LNCaP clone FGC (cell line): ENCODE results near the gene CCM2.

ENCODE experiments used
- DNase-seq: peaks from one replicate; pipeline ENCODE4 v3.0.0-alpha.2; 2011; ENCODE audit warnings: low read depth
- H3K4me3 ChIP-seq: 2 replicates; pipeline ENCODE4 v1.5.1; 2011; ENCODE audit warnings: mild to moderate bottlenecking, low read depth, low read length, control low read depth
- TF ChIP-seq, protein P1 (sequence below): IDR thresholded peaks from 2 replicates; pipeline ENCODE4 v1.5.1; 2012; ENCODE audit warnings: mild to moderate bottlenecking; ENCODE audit not compliant: control insufficient read depth, insufficient read depth; ENCODE audit errors: extremely low read depth

CCM2 gene

DNA sequence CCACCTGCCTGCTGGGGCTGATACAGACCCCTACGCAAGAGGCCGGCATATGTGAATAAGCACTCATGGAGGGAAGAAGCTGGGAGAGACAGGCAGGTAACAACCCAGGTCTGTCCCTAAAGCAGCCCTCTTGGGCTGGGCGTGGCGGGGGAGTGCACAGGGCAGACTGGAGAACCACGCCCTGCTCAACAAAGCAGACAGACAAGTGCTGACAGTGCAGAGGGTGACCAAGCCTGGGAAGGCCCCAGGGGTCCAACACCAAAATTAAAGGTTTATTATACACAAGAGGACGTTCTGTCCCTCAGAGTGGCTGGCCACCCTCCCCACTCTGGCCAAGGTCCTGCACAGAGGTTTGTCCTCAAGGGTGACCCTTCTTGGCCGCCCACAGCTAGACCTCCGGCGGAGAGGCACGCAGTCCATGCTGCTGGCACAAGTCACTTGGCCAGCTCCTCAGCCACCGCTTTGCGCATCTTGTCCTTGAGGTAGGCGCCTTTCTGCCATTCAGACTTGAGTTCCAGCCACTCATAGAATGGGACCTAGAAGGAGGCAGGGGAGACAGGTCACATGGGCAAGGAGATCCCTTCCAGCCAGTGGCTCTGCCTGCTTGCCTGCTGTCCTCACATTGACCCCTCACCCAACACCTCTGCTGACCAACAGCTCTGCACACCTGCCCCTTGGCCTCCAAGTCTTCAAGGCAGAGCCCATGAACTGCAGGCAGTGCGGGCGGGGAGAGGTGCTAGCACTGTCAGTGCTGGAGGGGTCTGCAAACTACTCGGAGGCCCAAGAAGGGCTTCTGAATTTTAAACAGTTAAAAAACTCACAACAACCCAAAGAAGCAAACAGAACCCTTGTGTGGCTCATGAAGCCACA is 100.1 kb downstream of the CCM2 start:
- TF ChIP-seq, protein P1, sequence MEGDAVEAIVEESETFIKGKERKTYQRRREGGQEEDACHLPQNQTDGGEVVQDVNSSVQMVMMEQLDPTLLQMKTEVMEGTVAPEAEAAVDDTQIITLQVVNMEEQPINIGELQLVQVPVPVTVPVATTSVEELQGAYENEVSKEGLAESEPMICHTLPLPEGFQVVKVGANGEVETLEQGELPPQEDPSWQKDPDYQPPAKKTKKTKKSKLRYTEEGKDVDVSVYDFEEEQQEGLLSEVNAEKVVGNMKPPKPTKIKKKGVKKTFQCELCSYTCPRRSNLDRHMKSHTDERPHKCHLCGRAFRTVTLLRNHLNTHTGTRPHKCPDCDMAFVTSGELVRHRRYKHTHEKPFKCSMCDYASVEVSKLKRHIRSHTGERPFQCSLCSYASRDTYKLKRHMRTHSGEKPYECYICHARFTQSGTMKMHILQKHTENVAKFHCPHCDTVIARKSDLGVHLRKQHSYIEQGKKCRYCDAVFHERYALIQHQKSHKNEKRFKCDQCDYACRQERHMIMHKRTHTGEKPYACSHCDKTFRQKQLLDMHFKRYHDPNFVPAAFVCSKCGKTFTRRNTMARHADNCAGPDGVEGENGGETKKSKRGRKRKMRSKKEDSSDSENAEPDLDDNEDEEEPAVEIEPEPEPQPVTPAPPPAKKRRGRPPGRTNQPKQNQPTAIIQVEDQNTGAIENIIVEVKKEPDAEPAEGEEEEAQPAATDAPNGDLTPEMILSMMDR, result no peak
- no peak for DNase-seq
- H3K4me3 ChIP-seq, result no peak overlapping the region

DNA sequence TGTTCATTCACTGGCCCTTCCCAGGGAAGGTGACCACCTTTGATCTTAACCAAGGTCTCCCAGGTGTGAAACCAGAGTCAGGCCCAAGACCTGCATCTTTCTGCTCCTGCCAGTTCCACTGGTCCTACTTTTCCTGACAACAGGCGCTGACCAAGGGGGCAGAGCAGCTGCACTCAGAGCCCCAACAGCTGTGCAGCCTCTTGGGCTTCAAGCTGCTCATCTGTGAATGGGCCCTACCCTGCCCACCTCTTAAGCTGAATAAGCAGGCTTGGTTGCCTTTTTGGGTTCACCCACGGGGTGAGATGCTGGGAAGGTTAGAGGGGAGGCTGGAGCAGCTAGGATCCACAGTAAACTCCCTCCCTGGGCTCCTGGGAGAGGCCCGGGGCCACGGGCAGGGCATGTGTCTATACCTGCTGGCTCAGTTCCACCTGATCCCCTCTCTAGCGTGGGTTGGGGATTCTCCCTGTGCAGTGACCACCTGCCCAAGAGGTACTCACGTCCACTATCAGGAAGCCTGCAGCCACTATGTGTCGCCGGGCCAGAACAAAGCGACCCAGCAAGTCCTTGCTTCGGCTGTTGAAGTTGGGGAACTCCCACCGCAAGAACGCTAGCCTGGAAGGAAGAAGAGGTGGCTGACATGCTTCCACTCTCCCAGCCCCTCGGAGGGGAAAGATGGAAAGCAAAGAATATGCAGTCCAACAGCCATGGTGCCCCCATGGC is 100.9 kb downstream of the CCM2 start:
- DNase-seq, result no peak
- TF ChIP-seq, protein P1, result no peak
- H3K4me3 ChIP-seq, result no peak overlapping the region

DNA sequence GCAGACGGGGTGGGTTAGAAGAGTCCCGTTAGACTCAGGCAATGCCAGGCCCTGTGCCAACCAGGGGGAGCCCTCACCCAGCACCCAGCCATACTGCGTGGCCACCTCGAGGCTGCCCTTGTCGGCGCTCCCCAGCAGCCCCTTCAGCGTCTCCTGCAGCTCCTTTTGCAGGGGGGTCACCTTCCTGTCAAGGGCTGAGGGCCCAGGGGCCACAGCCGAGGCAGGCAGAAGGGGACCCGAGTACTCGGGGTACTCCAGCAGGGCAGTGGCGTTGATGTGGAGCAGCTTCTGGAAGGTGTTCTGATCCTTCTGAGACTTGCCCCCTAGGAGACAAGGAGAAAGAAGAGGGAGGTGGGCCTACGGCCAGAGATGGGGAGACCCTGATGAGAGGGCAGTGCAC is 101.7 kb downstream of the CCM2 start:
- DNase-seq, result no peak
- TF ChIP-seq, protein P1, result no peak
- H3K4me3 ChIP-seq, result no peak overlapping the region

DNA sequence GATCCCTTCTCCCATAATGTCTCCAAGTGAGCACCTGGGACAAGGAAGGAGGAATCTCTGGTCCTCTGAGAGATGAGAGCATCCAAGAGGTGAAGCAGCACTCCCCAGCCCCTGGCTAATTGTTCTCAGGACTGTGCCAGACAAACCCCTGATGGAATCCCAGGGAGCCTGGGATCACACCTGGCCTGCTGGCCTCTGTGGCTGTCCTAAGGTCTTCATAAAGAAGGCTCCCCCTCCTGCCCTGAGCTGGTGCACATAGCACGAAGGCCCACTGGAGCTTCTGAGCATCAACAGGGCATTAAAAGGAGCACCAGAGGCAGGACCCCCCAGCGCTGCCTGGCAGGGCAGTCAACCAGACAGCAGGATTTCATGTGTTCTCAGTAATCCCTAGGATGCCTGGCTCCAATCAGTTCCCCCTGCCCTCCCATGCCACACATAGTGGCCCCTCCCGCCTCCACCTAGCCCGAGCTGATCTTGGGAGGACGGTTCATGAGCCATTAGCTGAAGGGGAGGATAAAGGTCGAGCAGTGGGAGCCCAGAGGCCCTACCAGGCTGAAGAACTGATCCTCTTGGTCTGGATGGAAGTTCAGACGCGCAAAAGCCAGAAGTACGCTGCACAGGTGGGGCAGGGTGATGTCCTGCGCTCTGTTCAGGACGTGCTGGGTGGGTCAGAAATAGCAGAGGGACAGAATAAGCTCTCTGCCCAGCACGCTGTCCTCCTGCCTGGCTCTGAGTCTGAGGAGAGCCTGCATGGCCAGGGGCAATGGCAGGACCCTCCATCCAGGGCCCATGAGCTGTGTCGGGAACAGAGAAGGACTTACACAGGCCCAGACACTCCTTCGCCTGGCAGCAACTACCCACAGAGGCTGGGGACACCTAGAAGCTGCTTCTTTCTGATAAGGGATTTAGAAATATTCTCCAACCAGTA is 103.0 kb downstream of the CCM2 start:
- no peak overlapping the region for H3K4me3 ChIP-seq
- TF ChIP-seq, protein P1, result no peak
- no peak for DNase-seq

DNA sequence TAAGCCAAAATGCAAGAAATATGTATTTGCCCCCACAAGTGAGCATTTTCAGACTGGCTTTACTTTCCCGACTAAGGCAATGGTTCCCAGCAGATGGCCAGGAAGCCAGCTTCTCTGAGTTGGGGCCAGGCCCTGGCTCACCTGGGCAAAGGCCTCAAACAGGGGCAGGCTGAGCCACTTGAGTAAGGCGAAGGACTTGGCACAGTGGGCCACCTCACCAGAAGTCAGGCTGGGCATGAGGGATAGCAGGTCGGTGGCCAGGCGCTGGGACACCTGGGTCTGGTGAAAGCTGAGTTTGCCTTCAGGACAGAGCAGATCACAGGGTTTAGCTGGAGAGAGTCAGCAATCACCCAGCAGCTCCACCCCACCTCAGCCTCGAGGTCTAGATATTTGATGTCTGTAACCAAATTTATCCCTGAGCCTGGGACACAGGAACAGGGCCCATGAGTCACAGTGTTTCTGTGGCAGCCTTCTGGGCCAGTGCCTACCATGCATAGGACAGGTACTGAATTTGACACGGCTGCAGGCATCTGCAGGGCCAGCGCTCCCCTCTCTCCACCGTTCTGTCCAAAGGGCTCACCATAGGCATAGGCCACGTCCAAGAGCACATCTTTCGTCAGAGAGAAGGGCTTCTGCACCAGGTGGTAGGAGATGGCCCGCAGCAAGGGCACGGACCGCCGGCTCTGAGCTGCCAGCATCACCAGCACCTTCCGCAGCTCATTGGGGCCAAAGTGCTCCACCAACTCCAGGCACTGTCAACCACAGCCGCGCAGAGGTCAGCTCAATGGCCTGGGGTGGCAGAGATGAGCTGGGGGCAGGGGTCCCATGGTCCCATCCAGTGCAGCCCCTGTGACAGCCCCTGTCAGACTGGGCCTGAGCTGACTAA is 104.2 kb downstream of the CCM2 start:
- H3K4me3 ChIP-seq, result no peak overlapping the region
- no peak for DNase-seq
- TF ChIP-seq, protein P1, result no peak
